Thoracic aorta (tissue), 2 donors: ENCODE measurements around the gene CYP26C1. TPM values are rescaled to one million over a fixed set of nuclear protein-coding genes. Genes with fewer than 3 reads are reported as not detected.

Experiments used
- ATAC-seq: fragments of 150-250 bp; one replicate; pipeline ENCODE4 v1.8.0; 2017; ENCODE audit warnings: low read depth; ENCODE audit not compliant: insufficient number of reproducible peaks, low FRiP score
- DNase-seq: peaks from one replicate; pipeline ENCODE4 v3.0.0-alpha.2; 2020; ENCODE audit warnings: low spot score
- H3K27ac ChIP-seq, 2 donors: fragments of 200-600 bp; sonication (generic); 1 replicate in 1 of 2; 2 replicates in 1 of 2; pipeline ENCODE4 v1.5.1; 2016; ENCODE audit warnings: mild to moderate bottlenecking in 2 of 2, moderate library complexity in 2 of 2
- H3K27me3 ChIP-seq: fragments of 200-600 bp; sonication (generic); replicated peaks from 2 replicates; pipeline ENCODE4 v1.6.0; 2016; ENCODE audit warnings: mild to moderate bottlenecking; ENCODE audit not compliant: insufficient read depth
- H3K36me3 ChIP-seq: fragments of 200-600 bp; sonication (generic); one replicate; pipeline ENCODE4 v1.5.1; 2016
- H3K4me1 ChIP-seq, 2 donors: fragments of 200-600 bp; sonication (generic); 1 replicate in 1 of 2; 2 replicates in 1 of 2; pipeline versions ENCODE4 v1.5.1 to v1.6.0; 2016; ENCODE audit warnings: low read depth in 2 of 2, mild to moderate bottlenecking in 1 of 2; ENCODE audit not compliant: control insufficient read depth in 1 of 2
- H3K4me3 ChIP-seq: fragments of 200-600 bp; sonication (generic); 2 replicates; pipeline ENCODE4 v1.5.1; 2016; ENCODE audit warnings: mild to moderate bottlenecking
- H3K9me3 ChIP-seq: fragments of 200-600 bp; sonication (generic); 2 replicates; pipeline ENCODE4 v1.5.1; 2016
- CTCF ChIP-seq: fragments of 200-600 bp; sonication (generic); IDR thresholded peaks from one replicate; pipeline ENCODE4 v1.5.1; 2019; ENCODE audit warnings: antibody characterized with exemption
- total RNA-seq, 2 donors: library from RNA; depleted of rRNA; stranded (reverse); fragments of >200 nt; gene quantifications; one replicate each; pipeline versions ENCODE4 v1.1.0 to v1.2.3, GENCODE V29; 2016

The CYP26C1 gene
- total RNA-seq, 2 donors from 2014 or later = 0.35 TPM; not detected in 1

- no peaks in the 10 kb centered on the region for H3K36me3 ChIP-seq
- no peak for TF ChIP-seq CTCF
- H3K9me3 ChIP-seq = no peaks in the 10 kb centered on the region
- peak overlapping the region; percentile 56 for H3K4me3 ChIP-seq
- DNase-seq (no peak), ATAC-seq (no peak)
- H3K27ac ChIP-seq = no peak overlapping the region
- H3K4me1 ChIP-seq = peaks cover 8 to 38% of the 10 kb centered on the region in 2 donors
- H3K27me3 ChIP-seq = peaks cover 6% of the 10 kb centered on the region
Observed at GRCh38 chr10:93061594-93062513, 1.3 kb downstream of the CYP26C1 start.

- Histone ChIP-seq H3K27me3 (peaks cover 7% of the 10 kb centered on the region), H3K36me3 (no peaks in the 10 kb centered on the region), H3K27ac (no peak overlapping the region), H3K4me1 (peaks cover 8 to 38% of the 10 kb centered on the region in 2 donors), H3K9me3 (no peaks in the 10 kb centered on the region), H3K4me3 (peak overlapping the region; percentile 56)
- ATAC-seq = no peak
- no peak for DNase-seq
- peak; percentile 53 for TF ChIP-seq CTCF
Observed at GRCh38 chr10:93062514-93063143, 2.0 kb downstream of the CYP26C1 start.

- Histone ChIP-seq H3K27me3 (peaks cover 7% of the 10 kb centered on the region), H3K4me1 (peaks cover 11 to 44% of the 10 kb centered on the region in 2 donors)
Observed at GRCh38 chr10:93063144-93063976, 2.8 kb downstream of the CYP26C1 start.

GRCh38 chr10:93063977-93064660, 3.5 kb downstream of the CYP26C1 start:
- Histone ChIP-seq H3K4me1 (peaks cover 16 to 52% of the 10 kb centered on the region in 2 donors), H3K4me3 (no peak overlapping the region), H3K36me3 (no peaks in the 10 kb centered on the region), H3K9me3 (no peaks in the 10 kb centered on the region), H3K27me3 (peaks cover 7% of the 10 kb centered on the region), H3K27ac (no peak overlapping the region)
- no peak for DNase-seq
- ATAC-seq = no peak
- TF ChIP-seq CTCF = no peak

More at GRCh38 chr10:93063144-93063976, 2.8 kb downstream of the CYP26C1 start:
- TF ChIP-seq CTCF = no peak
- ATAC-seq (no peak), DNase-seq (no peak)
- Histone ChIP-seq H3K9me3 (no peaks in the 10 kb centered on the region), H3K36me3 (no peaks in the 10 kb centered on the region), H3K4me3 (peak overlapping the region; percentile 56), H3K27ac (no peak overlapping the region)
